K562 (cell line): ENCODE data around the gene PELI2. TPM values are rescaled to one million over a fixed set of nuclear protein-coding genes. Genes with fewer than 3 reads are reported as not detected.

ENCODE experiments used
- AFF1 ChIP-seq, 2 experiments: fragments of 450-650 bp; IDR thresholded peaks; 2 replicates each; pipeline ENCODE4 v1.6.1; 2018; ENCODE audit warnings: mild to moderate bottlenecking in 2 of 2, low read depth in 1 of 2; ENCODE audit not compliant: partially characterized antibody in 2 of 2
- BMI1 ChIP-seq: fragments of 150-350 bp; IDR thresholded peaks from 2 replicates; pipeline ENCODE4 v1.6.1; 2014; ENCODE audit warnings: low read length
- CHD1 ChIP-seq: fragments of 200-600 bp; sonication (generic); IDR thresholded peaks from one replicate; pipeline ENCODE4 v1.6.1; 2012; ENCODE audit warnings: mild to moderate bottlenecking, moderate library complexity, low read length, inconsistent platforms
- ELF2 ChIP-seq: fragments of 250-450 bp; sonication (Bioruptor Pico); IDR thresholded peaks from 2 replicates; pipeline ENCODE4 v1.5.0; 2021; ENCODE audit warnings: mild to moderate bottlenecking
- HDGF ChIP-seq: fragments of 450-650 bp; IDR thresholded peaks from 2 replicates; pipeline ENCODE4 v1.6.1; 2016
- JUNB ChIP-seq: fragments of 450-650 bp; formaldehyde crosslinking; conservative IDR thresholded peaks from 2 replicates; pipeline ENCODE4 v1.4.0; 2020; ENCODE audit warnings: mild to moderate bottlenecking
- LARP7 ChIP-seq: fragments of 450-650 bp; IDR thresholded peaks from 2 replicates; pipeline ENCODE4 v1.6.1; 2016
- MGA ChIP-seq: fragments of 450-650 bp; IDR thresholded peaks from 2 replicates; pipeline ENCODE4 v1.6.1; 2016; ENCODE audit warnings: mild to moderate bottlenecking, moderate library complexity
- SMC3 ChIP-seq: conservative IDR thresholded peaks from 2 replicates; pipeline ENCODE4 v1.6.1; 2011; ENCODE audit warnings: low read depth, low read length, improper control_type of control experiment; ENCODE audit not compliant: insufficient read depth
- ZNF740 ChIP-seq, 3 experiments: fragments of 200-800 bp in 1 of 3; sonication (Bioruptor generic) in 1 of 3; sonication (generic) in 1 of 3; formaldehyde crosslinking in 1 of 3; IDR thresholded peaks; 2 replicates each; pipeline versions ENCODE4 v1.6.1 to v1.8.0; 2016 to 2022; ENCODE audit warnings: mild to moderate bottlenecking in 2 of 3, missing compliant biosample characterization in 2 of 3, missing genetic modification characterization in 2 of 3, missing genetic modification reagents in 1 of 3
- polyA plus RNA-seq, 8 experiments: library from polyadenylated mRNA; depleted of rRNA in 4 of 8; stranded (reverse) in 5 of 8; unstranded in 3 of 8; fragments of >200 nt; fragmentation: Nextera tagmentation in 2 of 8; fragmentation: Illumina TruSeq in 1 of 8; extraction: Ambion mirVana in 2 of 8; extraction: Trizol in 1 of 8; gene quantifications; 2 replicates each; pipeline versions ENCODE4 v1.2.1 to v1.2.3, GENCODE V29; 2011 to 2014; ENCODE audit warnings: inconsistent platforms in 1 of 8, missing spikeins in 1 of 8
- total RNA-seq, 7 experiments: library from RNA; depleted of rRNA in 6 of 7; stranded (reverse); fragments of >200 nt in 6 of 7; fragmentation: Illumina TruSeq in 2 of 7; extraction: Trizol in 2 of 7; gene quantifications; 2 replicates each; pipeline versions ENCODE4 v1.2.1 to v1.2.3, GENCODE V29; 2011 to 2021; ENCODE audit warnings: low replicate concordance in 1 of 7

Gene PELI2
- total and polyA plus RNA-seq, 9 of the 15 experiments (the other 6 are each of a cell fraction or from before 2014, with no cell fraction given): 0.20 to 1.5 (median 0.44) TPM

- peak; percentile 44; the same call in 1 of the 2 replicates for TF ChIP-seq MGA
- no peak for TF ChIP-seq HDGF
- TF ChIP-seq CHD1: no peak
- no peak for TF ChIP-seq ZNF740 (CRISPR knock-in tag; IDR thresholded peaks at IDR 0.05)
- no peak for TF ChIP-seq ZNF740 (tag; IDR thresholded peaks at IDR 0.05)
- no peak for TF ChIP-seq LARP7
- TF ChIP-seq SMC3: no peak
- no peak for TF ChIP-seq ELF2 (CRISPR knock-in tag)
- TF ChIP-seq AFF1 (IDR thresholded peaks at IDR 0.05; ENCODE audit: low read depth in 1 of 2, partially characterized antibody in 2 of 2): no peak
- no peak for TF ChIP-seq BMI1
- TF ChIP-seq JUNB (CRISPR knock-in tag): no peak
These were observed 215.4 kb downstream of the PELI2 start (continued) for GRCh38 chr14:56333359-56334292.
